RPMI8226 (cell line): ENCODE results near the gene NNMT.

Source experiments
- DNase-seq: peaks from one replicate; pipeline ENCODE4 v3.0.0-alpha.2; 2015

The NNMT gene

DNA sequence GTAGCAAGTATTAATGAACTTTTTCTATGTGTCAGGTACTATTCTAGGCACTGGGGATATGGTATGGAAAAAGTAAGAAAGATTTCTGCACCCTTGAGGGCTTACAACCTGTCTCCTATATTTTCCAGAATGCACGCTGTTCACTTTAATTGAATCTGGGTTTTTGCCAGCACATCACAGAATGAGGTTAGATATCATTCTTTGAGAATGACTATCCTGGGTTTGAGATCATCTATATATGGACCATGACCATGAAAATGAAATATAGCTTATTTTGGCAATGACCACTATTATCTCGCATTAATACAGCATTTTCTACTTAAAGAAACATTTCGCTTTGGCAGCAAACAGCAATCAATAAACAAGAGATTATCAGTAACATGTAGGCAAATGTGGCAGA, 57.2 kb downstream of the NNMT start:
- no peak for DNase-seq

DNA sequence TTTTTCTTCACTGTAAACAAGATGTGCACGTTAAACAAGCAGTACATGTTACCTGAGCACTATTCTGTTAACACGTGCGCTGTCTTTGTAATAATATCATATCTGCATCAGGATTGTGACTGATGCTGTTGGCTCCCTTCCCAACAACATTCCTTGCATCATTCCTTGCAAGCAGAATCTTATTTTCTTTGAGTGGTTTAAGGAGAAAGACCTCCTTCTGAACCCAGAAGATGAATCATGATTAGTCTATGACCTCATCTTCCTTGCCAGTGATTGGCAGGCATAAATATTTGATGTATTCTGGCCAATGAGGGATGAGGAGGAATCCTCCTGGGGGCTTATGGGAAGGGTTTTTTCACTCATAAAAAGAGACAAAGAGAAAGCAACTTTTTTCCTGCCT, 57.9 kb downstream of the NNMT start:
- no peak for DNase-seq

DNA sequence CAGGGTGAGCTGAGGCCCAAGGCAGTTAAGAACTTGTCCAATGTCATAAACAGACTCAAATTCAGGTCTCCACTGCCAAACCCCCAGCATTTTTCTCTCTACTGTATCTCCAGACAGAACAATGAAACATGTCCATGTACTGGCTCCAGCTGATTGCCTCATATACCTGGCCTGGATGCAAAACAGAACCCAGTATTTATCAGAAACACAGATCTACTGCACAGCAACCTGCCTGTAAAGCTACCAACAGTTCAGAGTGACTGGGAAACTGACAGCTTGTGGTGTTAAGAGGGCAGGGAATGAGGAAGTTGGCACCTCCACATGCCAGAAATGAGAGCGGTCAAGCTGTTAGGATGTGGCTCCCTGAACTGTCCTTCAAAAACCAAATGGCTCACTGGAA, 62.5 kb downstream of the NNMT start:
- DNase-seq = no peak

DNA sequence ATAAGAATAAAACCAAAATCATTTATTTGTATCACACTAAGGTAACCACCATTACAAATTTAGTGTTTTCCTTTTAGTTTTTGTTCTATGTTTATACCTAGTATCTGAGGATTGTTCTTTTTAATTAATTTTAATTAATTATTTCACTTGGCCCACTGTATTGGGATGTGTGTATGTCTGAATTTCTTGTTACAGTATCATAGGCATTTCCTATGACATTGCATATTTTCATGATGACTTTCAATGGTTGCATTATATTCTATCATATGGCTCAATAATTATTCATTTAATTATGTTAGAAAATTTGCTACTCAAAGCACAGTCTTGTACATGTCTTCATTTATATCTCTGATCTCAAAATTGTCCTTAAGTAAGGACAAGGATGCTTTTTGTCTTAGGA, 63.1 kb downstream of the NNMT start:
- no peak for DNase-seq

DNA sequence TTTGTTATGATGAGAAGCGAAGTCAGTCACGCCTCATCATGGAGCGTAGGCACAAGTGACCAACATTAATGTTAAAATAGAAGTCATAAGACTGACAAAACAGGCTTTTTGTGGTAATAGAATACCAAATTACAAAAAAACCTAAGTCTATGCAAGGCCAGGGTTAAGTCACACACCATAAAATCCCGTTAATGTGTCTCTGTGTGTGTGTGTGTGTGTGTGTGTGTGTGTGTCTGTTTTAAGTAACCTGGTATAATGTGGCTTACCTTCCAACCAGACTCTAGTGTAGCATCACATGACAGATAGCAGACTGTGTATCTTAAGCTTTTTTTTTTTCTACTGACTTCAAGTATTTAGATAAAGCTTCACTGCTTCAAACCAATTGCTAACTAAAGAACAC, 66.1 kb downstream of the NNMT start:
- DNase-seq = no peak

- DNase-seq = no peak
These were observed 66.8 kb downstream of the NNMT start for GRCh38 chr11:114362958-114363357.
